Activated naive CD8-positive, alpha-beta T cell (primary cell): ENCODE results near the gene MAF.

Experiments
- H3K27ac Mint-ChIP-seq: one replicate; pipeline ENCODE4 v1.8.0; 2021; ENCODE audit warnings: mixed read lengths
- H3K27me3 Mint-ChIP-seq: one replicate; pipeline ENCODE4 v1.8.0; 2021; ENCODE audit warnings: mixed read lengths
- H3K36me3 Mint-ChIP-seq: one replicate; pipeline ENCODE4 v1.8.0; 2021; ENCODE audit warnings: mixed read lengths
- H3K4me1 Mint-ChIP-seq: one replicate; pipeline ENCODE4 v1.8.0; 2021; ENCODE audit warnings: low read depth, mixed read lengths
- H3K4me3 Mint-ChIP-seq: one replicate; pipeline ENCODE4 v1.8.0; 2021; ENCODE audit warnings: mild to moderate bottlenecking, mixed read lengths
- H3K9me3 Mint-ChIP-seq: one replicate; pipeline ENCODE4 v1.8.0; 2021; ENCODE audit warnings: low read depth, mixed read lengths

The MAF gene

GRCh38 chr16:79601092-79601930 lies 774 bp upstream of the MAF start:
- H3K36me3 Mint-ChIP-seq, result no peaks in the 10 kb centered on the region
- peaks cover 26% of the 10 kb centered on the region for H3K4me1 Mint-ChIP-seq
- H3K4me3 Mint-ChIP-seq, result peak overlapping the region; percentile 91
- no peaks in the 10 kb centered on the region for H3K9me3 Mint-ChIP-seq
- H3K27ac Mint-ChIP-seq, result no peak overlapping the region
- peaks cover 38% of the 10 kb centered on the region for H3K27me3 Mint-ChIP-seq

- Mint-ChIP-seq H3K36me3 (no peaks in the 10 kb centered on the region), H3K27me3 (peaks cover 36% of the 10 kb centered on the region), H3K4me3 (peak overlapping the region; percentile 91), H3K27ac (peak overlapping the region; percentile 46), H3K9me3 (no peaks in the 10 kb centered on the region), H3K4me1 (peaks cover 26% of the 10 kb centered on the region)
Measured at GRCh38 chr16:79599837-79600637, 500 bp downstream of the MAF start.

GRCh38 chr16:79599256-79599836 lies 1.2 kb downstream of the MAF start:
- no peak overlapping the region for H3K27ac Mint-ChIP-seq
- peak overlapping the region; percentile 76 for H3K4me3 Mint-ChIP-seq
- H3K4me1 Mint-ChIP-seq, result peaks cover 26% of the 10 kb centered on the region
- no peaks in the 10 kb centered on the region for H3K36me3 Mint-ChIP-seq
- peaks cover 32% of the 10 kb centered on the region for H3K27me3 Mint-ChIP-seq
- no peaks in the 10 kb centered on the region for H3K9me3 Mint-ChIP-seq

GRCh38 chr16:79598348-79599181 lies 2.0 kb downstream of the MAF start:
- H3K36me3 Mint-ChIP-seq, result no peaks in the 10 kb centered on the region
- peaks cover 27% of the 10 kb centered on the region for H3K27me3 Mint-ChIP-seq
- H3K27ac Mint-ChIP-seq, result no peak overlapping the region
- peaks cover 26% of the 10 kb centered on the region for H3K4me1 Mint-ChIP-seq
- peak overlapping the region; percentile 73 for H3K4me3 Mint-ChIP-seq
- no peaks in the 10 kb centered on the region for H3K9me3 Mint-ChIP-seq

GRCh38 chr16:79598063-79598347 lies 2.5 kb downstream of the MAF start:
- no peaks in the 10 kb centered on the region for H3K9me3 Mint-ChIP-seq
- H3K27ac Mint-ChIP-seq, result no peak overlapping the region
- no peaks in the 10 kb centered on the region for H3K36me3 Mint-ChIP-seq
- H3K27me3 Mint-ChIP-seq, result peaks cover 29% of the 10 kb centered on the region
- H3K4me3 Mint-ChIP-seq, result peak overlapping the region; percentile 73
- peaks cover 26% of the 10 kb centered on the region for H3K4me1 Mint-ChIP-seq

GRCh38 chr16:79597277-79598062 lies 3.1 kb downstream of the MAF start:
- Mint-ChIP-seq H3K4me1 (peaks cover 26% of the 10 kb centered on the region), H3K27ac (no peak overlapping the region), H3K4me3 (peak overlapping the region; percentile 73)

GRCh38 chr16:79595931-79596450 lies 4.5 kb downstream of the MAF start:
- Mint-ChIP-seq H3K36me3 (no peaks in the 10 kb centered on the region), H3K9me3 (no peaks in the 10 kb centered on the region), H3K4me1 (peaks cover 14% of the 10 kb centered on the region), H3K4me3 (peak overlapping the region; percentile 27), H3K27me3 (peaks cover 25% of the 10 kb centered on the region), H3K27ac (no peak overlapping the region)

More at GRCh38 chr16:79597277-79598062, 3.1 kb downstream of the MAF start:
- Mint-ChIP-seq H3K27me3 (peaks cover 27% of the 10 kb centered on the region), H3K36me3 (no peaks in the 10 kb centered on the region), H3K9me3 (no peaks in the 10 kb centered on the region)

GRCh38 chr16:79595231-79595641 lies 5.3 kb downstream of the MAF start:
- Mint-ChIP-seq H3K4me3 (no peak overlapping the region), H3K27me3 (peaks cover 24% of the 10 kb centered on the region), H3K9me3 (no peaks in the 10 kb centered on the region), H3K27ac (no peak overlapping the region), H3K4me1 (peaks cover 8% of the 10 kb centered on the region), H3K36me3 (no peaks in the 10 kb centered on the region)

- H3K4me1 Mint-ChIP-seq, result peaks cover 10% of the 10 kb centered on the region
- no peak overlapping the region for H3K27ac Mint-ChIP-seq
- no peaks in the 10 kb centered on the region for H3K9me3 Mint-ChIP-seq
- H3K27me3 Mint-ChIP-seq, result peaks cover 26% of the 10 kb centered on the region
- no peaks in the 10 kb centered on the region for H3K36me3 Mint-ChIP-seq
- H3K4me3 Mint-ChIP-seq, result no peak overlapping the region
Measured at GRCh38 chr16:79593754-79594153, 6.8 kb downstream of the MAF start.

- no peak overlapping the region for H3K4me3 Mint-ChIP-seq
- no peaks in the 10 kb centered on the region for H3K36me3 Mint-ChIP-seq
- peaks cover 24% of the 10 kb centered on the region for H3K27me3 Mint-ChIP-seq
- peaks cover 5% of the 10 kb centered on the region for H3K4me1 Mint-ChIP-seq
- H3K9me3 Mint-ChIP-seq, result no peaks in the 10 kb centered on the region
- no peak overlapping the region for H3K27ac Mint-ChIP-seq
Measured at GRCh38 chr16:79593074-79593531, 7.4 kb downstream of the MAF start.

GRCh38 chr16:79592186-79592585 lies 8.4 kb downstream of the MAF start:
- H3K4me1 Mint-ChIP-seq, result peaks cover 3% of the 10 kb centered on the region
- H3K27ac Mint-ChIP-seq, result no peak overlapping the region
- H3K9me3 Mint-ChIP-seq, result no peaks in the 10 kb centered on the region
- H3K4me3 Mint-ChIP-seq, result no peak overlapping the region
- peaks cover 20% of the 10 kb centered on the region for H3K27me3 Mint-ChIP-seq
- H3K36me3 Mint-ChIP-seq, result no peaks in the 10 kb centered on the region

- Mint-ChIP-seq H3K27me3 (peaks cover 16% of the 10 kb centered on the region), H3K27ac (no peak overlapping the region), H3K9me3 (no peaks in the 10 kb centered on the region), H3K4me1 (peaks cover 3% of the 10 kb centered on the region), H3K4me3 (no peak overlapping the region), H3K36me3 (no peaks in the 10 kb centered on the region)
Measured at GRCh38 chr16:79589601-79590102, 10.9 kb downstream of the MAF start.

- Mint-ChIP-seq H3K9me3 (no peaks in the 10 kb centered on the region), H3K4me3 (no peak overlapping the region), H3K27me3 (peaks cover 13% of the 10 kb centered on the region)
Measured at GRCh38 chr16:79587897-79588296, 12.6 kb downstream of the MAF start.

More at GRCh38 chr16:79587897-79588296, 12.6 kb downstream of the MAF start:
- Mint-ChIP-seq H3K27ac (no peak overlapping the region), H3K36me3 (no peaks in the 10 kb centered on the region), H3K4me1 (peaks cover 3% of the 10 kb centered on the region)
